Central memory CD4-positive, alpha-beta T cell (primary cell): ENCODE results near the gene MINDY1.

ENCODE experiments used
- DNase-seq: peaks from one replicate; pipeline ENCODE4 v3.0.0; 2022
- total RNA-seq, 3 experiments: gene quantifications; one replicate each; lab custom pipeline; 2026; lab: John Stamatoyannopoulos, UW

Gene MINDY1
- 8.9 to 58.5 (median 24.6) reads per million in 3 experiments for total RNA-seq

DNA sequence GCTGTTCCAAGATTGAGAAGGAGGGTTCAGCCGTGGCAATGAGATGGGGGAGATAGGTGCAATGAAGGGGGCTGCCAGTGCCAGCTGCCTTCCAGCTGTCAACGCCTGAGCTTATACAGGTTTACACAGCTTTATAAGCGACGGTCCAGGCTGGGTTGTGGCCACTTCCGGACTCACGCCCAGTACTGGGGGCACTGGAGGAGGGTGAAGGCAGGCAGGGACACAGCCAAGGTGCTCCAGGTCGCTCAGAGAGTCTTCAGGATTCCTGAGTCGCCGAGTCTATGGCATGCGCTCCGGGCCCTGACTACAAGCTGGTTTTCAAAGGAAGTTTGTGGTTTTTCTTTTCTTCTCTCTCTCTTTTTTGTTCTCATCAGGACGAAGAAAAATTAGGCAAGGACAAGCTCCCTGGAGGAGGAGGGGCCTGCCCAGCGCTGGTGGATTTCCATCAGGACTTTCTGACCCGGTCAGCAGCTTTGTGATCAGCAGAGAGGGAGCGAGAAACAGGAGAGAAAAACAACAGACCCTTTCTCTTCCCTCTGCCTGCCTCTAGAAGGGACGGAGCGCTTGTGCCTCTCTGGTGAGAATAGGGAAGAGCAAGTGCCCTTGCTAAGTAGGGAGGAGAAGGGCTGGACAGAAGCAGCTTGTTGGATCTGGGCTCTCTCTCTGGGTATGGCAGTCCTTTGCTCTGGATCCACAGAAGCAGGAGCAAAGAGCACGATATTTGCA, at the start of gene MINDY1:
TSS of gene MINDY1 (minus strand) at position 576 of the 726 bp plus-strand sequence. CDS start 4,285 bp downstream, outside the sequence.
- DNase-seq = peak; percentile 31

GRCh38 chr1:151056149-151056548, 49.4 kb upstream of the MINDY1 start:
- DNase-seq = peak; percentile 69

DNA sequence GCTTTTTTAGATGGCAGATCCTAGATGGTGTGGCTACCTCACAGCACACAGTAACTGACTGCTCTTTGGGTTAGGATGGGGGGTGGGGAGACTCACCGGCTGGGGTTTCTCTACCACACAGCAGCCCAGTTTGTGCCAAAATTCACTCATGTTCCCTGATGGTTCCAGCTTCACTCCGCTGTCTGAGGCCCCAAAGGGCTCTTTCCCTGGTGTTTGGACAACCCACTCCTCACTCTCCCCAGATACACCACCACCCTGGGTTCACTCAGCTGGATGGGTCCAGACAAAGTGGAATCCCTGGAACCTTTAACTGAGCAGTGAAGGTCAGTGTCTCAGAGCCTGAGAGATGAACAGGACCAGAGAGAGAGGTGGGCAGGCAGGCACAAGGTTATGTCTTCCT, 48.9 kb upstream of the MINDY1 start:
- DNase-seq = no peak

DNA sequence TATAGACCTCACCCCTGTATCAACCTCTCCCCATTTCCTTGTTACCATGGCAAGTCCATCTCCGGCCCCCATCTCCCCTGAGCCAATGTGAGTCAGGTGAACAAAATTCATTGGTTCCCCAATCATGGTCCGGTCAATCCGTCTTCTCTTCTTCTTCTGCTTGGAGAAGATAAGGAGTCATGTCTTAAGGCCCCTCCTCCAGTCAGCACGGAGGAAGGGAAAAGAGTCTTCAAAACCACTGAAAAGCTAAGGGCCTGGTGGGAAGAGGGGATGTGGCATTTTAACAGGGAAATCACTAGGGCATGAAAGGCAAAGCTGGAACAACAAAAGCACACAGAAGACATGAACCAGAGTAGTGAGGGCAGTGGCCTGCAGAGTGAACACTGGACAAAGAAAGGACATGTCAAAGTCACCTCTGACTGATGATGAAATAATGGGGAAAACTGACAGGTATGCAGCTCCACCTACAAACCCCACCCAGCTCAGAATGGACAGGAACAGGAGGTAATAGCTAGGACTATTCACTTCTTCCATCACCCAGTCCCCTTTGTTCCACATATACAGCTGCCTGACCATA, 48.4 kb upstream of the MINDY1 start:
- no peak for DNase-seq

- no peak for DNase-seq
Measured at GRCh38 chr1:151051356-151052009, 44.8 kb upstream of the MINDY1 start.

DNA sequence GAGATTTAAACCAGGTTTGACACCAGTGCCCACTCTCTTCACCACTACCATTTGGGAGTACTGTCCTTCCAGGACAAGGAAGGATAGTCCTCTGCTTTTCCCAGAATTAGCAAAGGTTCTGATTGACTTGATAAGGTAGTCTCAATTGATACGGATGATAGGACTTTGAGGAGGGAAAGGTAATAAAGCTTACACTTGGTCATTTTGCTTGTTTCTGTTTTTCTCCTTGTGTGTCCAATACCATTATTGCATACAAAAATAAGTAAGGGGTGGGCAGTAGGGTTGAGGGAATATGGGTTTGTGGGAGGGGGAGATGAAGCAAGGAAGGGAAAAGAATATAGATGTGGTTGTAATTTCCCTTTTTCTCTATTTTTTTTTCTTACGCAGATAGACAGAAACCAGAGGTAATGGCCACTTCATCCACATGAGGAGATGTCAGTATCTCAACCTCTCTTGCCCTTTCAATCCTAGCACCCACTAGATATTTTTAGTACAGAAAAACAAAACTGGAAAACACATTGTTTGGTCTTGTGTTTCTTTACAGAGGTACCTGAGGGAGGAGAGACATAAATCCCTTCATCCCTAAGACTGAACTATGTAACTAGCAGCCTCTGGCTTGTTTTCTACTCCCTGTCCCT, 43.5 kb upstream of the MINDY1 start:
- no peak for DNase-seq

GRCh38 chr1:151049458-151049857, 42.8 kb upstream of the MINDY1 start:
- no peak for DNase-seq

DNA sequence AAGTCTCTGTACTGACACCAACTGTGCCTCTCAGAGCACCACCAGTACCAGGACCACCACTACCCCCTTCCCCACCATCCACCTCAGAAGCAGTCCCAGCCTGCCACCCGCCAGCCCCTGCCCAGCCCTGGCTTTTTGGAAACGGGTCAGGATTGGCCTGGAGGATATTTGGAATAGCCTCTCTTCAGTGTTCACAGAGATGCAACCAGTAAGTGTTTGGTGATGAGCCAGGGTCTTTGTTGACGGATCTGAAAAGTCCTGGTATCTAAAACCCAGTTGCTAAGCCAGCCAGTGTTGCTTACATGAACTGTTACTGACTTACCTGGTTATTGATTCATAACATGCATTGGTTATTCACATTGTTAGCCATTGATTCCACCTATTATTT, 41.9 kb upstream of the MINDY1 start:
- DNase-seq = no peak

GRCh38 chr1:151047925-151048644, 41.4 kb upstream of the MINDY1 start:
- DNase-seq = peak; percentile 53

- peak; percentile 40 for DNase-seq
Measured at GRCh38 chr1:151047591-151047924, 40.9 kb upstream of the MINDY1 start, which contains the start of gene C1orf56. Gene C1orf56, plus strand, starts transcription at chr1:151047751. Its CDS starts 97 bp downstream, at chr1:151047848.

DNA sequence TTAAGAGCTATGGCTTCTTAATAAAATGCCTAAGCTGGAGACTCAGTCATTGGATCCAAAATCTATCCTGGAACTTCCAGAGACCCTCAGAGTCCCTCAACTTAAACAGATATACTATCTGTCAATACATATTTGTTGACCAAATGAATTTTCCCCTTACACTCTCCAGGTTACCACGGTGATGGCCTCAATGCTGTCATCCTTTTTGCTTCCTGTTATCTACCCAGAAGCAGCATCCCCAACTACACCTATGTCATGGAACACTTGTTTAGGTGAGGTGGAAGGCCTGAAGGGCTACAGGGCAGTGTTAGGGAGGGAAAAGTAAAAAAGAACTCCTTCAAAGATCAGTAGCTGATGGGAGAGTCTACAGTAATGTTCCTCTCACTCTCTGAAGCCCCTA, 36.5 kb upstream of the MINDY1 start:
- no peak for DNase-seq

DNA sequence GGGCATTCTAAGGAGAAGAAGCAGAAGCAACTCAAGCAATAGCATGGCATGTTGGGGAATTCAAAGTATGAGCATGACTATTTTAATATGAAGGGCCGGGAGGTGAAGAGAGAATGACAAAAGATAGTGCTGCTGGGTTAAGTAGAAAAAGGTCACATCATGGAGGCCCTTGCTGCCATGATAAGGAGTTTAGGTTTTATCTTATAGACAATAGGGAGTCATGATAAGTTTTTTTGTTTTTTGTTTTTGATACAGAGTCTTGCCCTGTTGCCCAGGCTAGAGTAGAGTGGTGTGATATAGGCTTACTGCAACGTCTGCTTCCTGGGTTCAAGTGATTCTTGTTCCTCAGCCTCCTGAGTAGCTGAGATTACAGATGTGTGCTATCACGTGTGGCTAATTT, 32.8 kb upstream of the MINDY1 start:
- DNase-seq = no peak

GRCh38 chr1:151037032-151037431, 30.3 kb upstream of the MINDY1 start:
- no peak for DNase-seq

GRCh38 chr1:151036356-151036755, 29.7 kb upstream of the MINDY1 start, which contains the start of gene BNIPL:
Gene BNIPL, plus strand, starts transcription at chr1:151036586. Its CDS starts 140 bp downstream, at chr1:151036726.
- no peak for DNase-seq

- DNase-seq = no peak
Measured at GRCh38 chr1:151035167-151035566, 28.5 kb upstream of the MINDY1 start.

DNA sequence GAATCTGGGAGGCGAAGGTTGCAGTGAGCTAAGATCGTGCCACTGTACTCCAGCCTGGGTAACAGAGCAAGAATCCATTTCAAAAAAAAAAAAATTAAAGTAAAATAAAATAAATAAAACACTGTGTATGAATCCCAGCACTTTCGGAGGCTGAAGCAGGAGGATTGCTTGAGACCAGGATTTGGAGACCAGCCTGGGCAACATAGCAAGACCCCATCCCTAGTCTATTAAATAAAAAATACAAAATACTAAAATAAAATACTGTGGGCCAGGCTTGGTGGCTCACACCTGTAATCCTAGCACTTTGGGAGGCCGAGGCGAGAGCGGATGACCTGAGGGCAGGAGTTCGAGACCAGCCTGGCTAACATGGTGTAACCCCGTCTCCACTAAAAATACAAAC, 25.5 kb upstream of the MINDY1 start:
- DNase-seq = no peak

- no peak for DNase-seq
Measured at GRCh38 chr1:151026460-151026859, 19.8 kb upstream of the MINDY1 start.

DNA sequence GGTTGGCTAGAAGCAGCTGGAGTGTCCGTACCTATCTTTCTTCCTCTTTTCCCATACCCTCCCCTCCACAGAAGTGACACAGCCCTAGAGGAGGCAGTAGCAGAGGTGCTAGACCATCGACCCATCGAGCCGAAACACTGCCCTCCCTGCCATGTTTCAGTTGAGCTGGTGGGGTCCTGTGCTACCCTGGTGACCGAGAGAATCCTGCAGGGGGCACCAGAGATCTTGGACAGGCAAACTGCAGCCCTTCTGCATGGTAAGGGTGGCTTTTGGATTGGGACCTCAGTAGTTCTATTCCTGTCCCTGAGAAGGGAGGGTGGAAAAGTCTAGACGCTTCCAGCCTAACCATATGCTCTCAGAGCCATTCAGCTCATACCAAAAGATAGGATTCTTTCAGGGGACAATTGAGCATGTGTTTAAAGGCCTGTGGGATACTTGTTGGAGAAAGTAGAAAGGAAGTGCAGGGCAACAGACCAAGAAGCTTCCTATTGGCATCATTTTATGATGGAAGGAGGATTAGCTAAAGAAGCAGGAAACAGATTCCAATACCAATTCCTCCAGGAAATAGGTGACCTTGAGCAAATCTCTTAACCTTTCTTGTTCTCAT, 17.9 kb upstream of the MINDY1 start:
- peak; percentile 80 for DNase-seq

DNA sequence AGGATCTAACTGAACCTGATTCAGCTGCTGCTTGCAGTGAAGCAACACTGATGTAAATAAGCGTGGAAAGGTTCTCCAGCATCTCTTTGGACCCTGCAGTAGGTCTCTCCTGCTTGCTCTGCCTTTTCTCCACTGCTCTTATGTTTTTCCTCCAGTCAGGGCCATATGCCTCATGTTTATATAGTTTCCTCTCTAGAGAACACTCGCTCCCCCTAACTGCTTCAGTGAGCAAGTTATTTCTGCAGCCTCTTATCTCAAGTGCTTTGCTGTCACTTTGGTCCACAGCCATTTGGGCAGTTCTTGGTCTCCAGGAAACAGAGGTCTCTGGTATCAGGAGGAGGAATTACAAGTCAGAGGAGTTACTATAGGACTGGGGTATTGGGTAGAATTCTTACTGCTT, 6.8 kb upstream of the MINDY1 start:
- no peak for DNase-seq

GRCh38 chr1:151012684-151013471, 6.2 kb upstream of the MINDY1 start:
- DNase-seq = no peak

GRCh38 chr1:151011154-151011850, 4.6 kb upstream of the MINDY1 start:
- DNase-seq = no peak
